Suprapubic skin (tissue), 4 donors: ENCODE measurements around the gene MCL1.

Source experiments
- CTCF ChIP-seq, 2 donors: fragments of 200-600 bp in 1 of 2; fragments of 450-650 bp in 1 of 2; sonication (generic) in 1 of 2; IDR thresholded peaks; one replicate each; pipeline ENCODE4 v1.5.1; 2016 to 2019; ENCODE audit warnings: antibody characterized with exemption in 2 of 2, mild to moderate bottlenecking in 1 of 2, moderate library complexity in 1 of 2
- EP300 ChIP-seq: sonication (generic); formaldehyde crosslinking; IDR thresholded peaks from one replicate; pipeline ENCODE4 v1.6.1; 2017; ENCODE audit warnings: antibody characterized with exemption
- POLR2AphosphoS5 ChIP-seq, 3 donors: sonication (generic); formaldehyde crosslinking; IDR thresholded peaks; one replicate each; pipeline ENCODE4 v1.6.1; 2017; ENCODE audit warnings: antibody characterized with exemption in 3 of 3

GRCh38 chr1:150567717-150568593, 11.5 kb downstream of the MCL1 start:
- TF ChIP-seq CTCF (IDR thresholded peaks at IDR 0.05) (no peak), POLR2AphosphoS5 (IDR thresholded peaks at IDR 0.05) (peak; percentile 56 to 96 (median 90)), EP300 (peak; percentile 92)
